Measurements from ENCODE around the gene B3GAT1. TPM values are rescaled to one million over a fixed set of nuclear protein-coding genes. Genes with fewer than 3 reads are reported as not detected.

The B3GAT1 gene
- total RNA-seq, 1 donor from 2014 or later = 0.74 TPM

DNA sequence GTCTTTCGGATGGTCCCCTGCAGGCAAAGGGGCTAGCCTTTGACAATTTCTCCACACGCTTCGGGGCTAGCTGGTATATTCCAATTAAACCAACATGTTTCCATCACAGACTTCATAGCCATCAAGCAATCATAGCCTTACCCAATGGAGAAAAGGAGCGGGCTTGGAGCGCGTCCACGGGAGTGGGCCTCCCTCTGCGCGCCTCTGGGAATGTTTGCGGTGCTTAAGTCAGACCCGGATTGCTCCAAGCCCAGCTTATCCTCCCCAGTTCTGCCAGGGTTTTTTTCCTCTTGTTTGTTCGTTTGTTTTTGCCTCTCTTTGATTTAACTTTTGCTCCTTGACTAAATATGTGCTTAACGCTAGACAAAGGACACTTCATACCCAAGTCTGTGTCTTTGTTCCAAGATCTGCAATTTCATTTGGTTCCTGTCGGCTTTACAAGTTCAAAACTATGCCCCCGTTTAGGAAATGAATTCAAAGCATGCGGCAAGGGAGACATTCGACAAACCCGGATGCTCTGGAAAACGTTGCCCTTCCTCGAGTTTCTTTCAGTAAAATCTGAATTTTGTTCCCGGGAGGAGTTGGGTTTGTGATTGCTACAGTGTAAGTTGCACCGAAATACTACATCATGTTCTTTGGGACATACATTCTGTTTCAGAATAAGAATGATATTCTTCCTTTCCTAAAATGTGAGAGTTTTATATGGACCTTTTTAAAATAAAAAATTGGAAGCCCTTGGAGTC, 81.3 kb downstream of the B3GAT1 start:
- Histone ChIP-seq H3K4me1 (peaks cover 22% of the 10 kb centered on the region), H3K27ac (no peak overlapping the region), H3K9me3 (no peaks in the 10 kb centered on the region), H3K36me3 (no peaks in the 10 kb centered on the region), H3K27me3 (no peaks in the 10 kb centered on the region), H3K4me3 (peak overlapping the region; percentile 52 to 91)
- TF ChIP-seq POLR2AphosphoS5 (IDR thresholded peaks at IDR 0.05; ENCODE audit: insufficient read depth in 1 of 2, low read depth in 1 of 2) (no peak), POLR2A (IDR thresholded peaks at IDR 0.05) (no peak)
- TF ChIP-seq, protein P1, sequence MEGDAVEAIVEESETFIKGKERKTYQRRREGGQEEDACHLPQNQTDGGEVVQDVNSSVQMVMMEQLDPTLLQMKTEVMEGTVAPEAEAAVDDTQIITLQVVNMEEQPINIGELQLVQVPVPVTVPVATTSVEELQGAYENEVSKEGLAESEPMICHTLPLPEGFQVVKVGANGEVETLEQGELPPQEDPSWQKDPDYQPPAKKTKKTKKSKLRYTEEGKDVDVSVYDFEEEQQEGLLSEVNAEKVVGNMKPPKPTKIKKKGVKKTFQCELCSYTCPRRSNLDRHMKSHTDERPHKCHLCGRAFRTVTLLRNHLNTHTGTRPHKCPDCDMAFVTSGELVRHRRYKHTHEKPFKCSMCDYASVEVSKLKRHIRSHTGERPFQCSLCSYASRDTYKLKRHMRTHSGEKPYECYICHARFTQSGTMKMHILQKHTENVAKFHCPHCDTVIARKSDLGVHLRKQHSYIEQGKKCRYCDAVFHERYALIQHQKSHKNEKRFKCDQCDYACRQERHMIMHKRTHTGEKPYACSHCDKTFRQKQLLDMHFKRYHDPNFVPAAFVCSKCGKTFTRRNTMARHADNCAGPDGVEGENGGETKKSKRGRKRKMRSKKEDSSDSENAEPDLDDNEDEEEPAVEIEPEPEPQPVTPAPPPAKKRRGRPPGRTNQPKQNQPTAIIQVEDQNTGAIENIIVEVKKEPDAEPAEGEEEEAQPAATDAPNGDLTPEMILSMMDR (IDR thresholded peaks at IDR 0.05) = no peak
- intact Hi-C loops (cut with DNase I) = no loop called here
- peak in 1 of 2 donors; percentile 74 for DNase-seq (ENCODE audit: extremely low spot score in 2 of 2)

Other genes with a start within 250 kb of the B3GAT1 start
- 18.4 TPM for gene NCAPD3, start 188.3 kb downstream of the B3GAT1 start, total RNA-seq
- 36.1 TPM for gene VPS26B, start 187.6 kb downstream of the B3GAT1 start, total RNA-seq
- gene THYN1, start 158.9 kb downstream of the B3GAT1 start, total RNA-seq = 39.8 TPM
- 31.9 TPM for gene ACAD8, start 158.7 kb downstream of the B3GAT1 start, total RNA-seq
- gene GLB1L3, start 135.9 kb downstream of the B3GAT1 start, total RNA-seq = 2.2 TPM
- 2.0 TPM for gene GLB1L2, start 80.3 kb downstream of the B3GAT1 start, total RNA-seq